NCI-H2029 (cell line): ENCODE measurements around the gene DNM3.

ENCODE experiments used
- DNase-seq: peaks from one replicate; lab custom pipeline; 2025; lab: John Stamatoyannopoulos, UW

DNM3 gene

GRCh38 chr1:172397633-172398032 is 556.3 kb downstream of the DNM3 start:
- no peak for DNase-seq

GRCh38 chr1:172398193-172398592 is 556.9 kb downstream of the DNM3 start:
- no peak for DNase-seq

- peak; percentile 23 for DNase-seq
Measured at GRCh38 chr1:172398970-172399755, 557.9 kb downstream of the DNM3 start.

- no peak for DNase-seq
Measured at GRCh38 chr1:172399756-172400721, 558.7 kb downstream of the DNM3 start.

GRCh38 chr1:172400722-172401105 is 559.4 kb downstream of the DNM3 start:
- no peak for DNase-seq

- no peak for DNase-seq
Measured at GRCh38 chr1:172401477-172401876, 560.2 kb downstream of the DNM3 start.

- no peak for DNase-seq
Measured at GRCh38 chr1:172401892-172402291, 560.6 kb downstream of the DNM3 start.

GRCh38 chr1:172402878-172403569 is 561.7 kb downstream of the DNM3 start:
- DNase-seq, result no peak

- no peak for DNase-seq
Measured at GRCh38 chr1:172404121-172404520, 562.8 kb downstream of the DNM3 start.

- DNase-seq, result no peak
Measured at GRCh38 chr1:172405912-172406311, 564.6 kb downstream of the DNM3 start.

- no peak for DNase-seq
Measured at GRCh38 chr1:172406968-172407367, 565.7 kb downstream of the DNM3 start.

GRCh38 chr1:172408958-172409357 is 567.7 kb downstream of the DNM3 start:
- DNase-seq, result no peak

GRCh38 chr1:172410027-172410426 is 568.7 kb downstream of the DNM3 start:
- DNase-seq, result no peak

GRCh38 chr1:172411791-172412338 is 570.6 kb downstream of the DNM3 start:
- no peak for DNase-seq

GRCh38 chr1:172414331-172414730 is 573.0 kb downstream of the DNM3 start:
- no peak for DNase-seq

GRCh38 chr1:172416496-172417035 is 575.3 kb downstream of the DNM3 start:
- DNase-seq, result no peak

GRCh38 chr1:172417557-172417956 is 576.3 kb downstream of the DNM3 start:
- DNase-seq, result no peak

GRCh38 chr1:172420385-172420784 is 579.1 kb downstream of the DNM3 start, which contains the start of gene C1orf105:
C1orf105 (plus strand) TSS chr1:172420685; CDS start chr1:172420886, 201 bp downstream.
- DNase-seq, result no peak

- DNase-seq, result no peak
Measured at GRCh38 chr1:172421974-172422604, 580.8 kb downstream of the DNM3 start.

GRCh38 chr1:172423336-172423735 is 582.0 kb downstream of the DNM3 start:
- no peak for DNase-seq

GRCh38 chr1:172425339-172425738 is 584.0 kb downstream of the DNM3 start:
- DNase-seq, result no peak
